OCI-LY1 (cell line): ENCODE measurements around the gene ROR1.

Source experiments
- H2AFZ ChIP-seq: fragments of 200-600 bp; sonication (generic), shearing (Covaris generic); 2 replicates; pipeline ENCODE4 v1.6.0; 2014; ENCODE audit warnings: antibody characterized with exemption, mild to moderate bottlenecking, low read length
- H3F3A ChIP-seq: fragments of 200-600 bp; sonication (generic), shearing (Covaris generic); 2 replicates; pipeline ENCODE4 v1.6.0; 2014; ENCODE audit warnings: mild to moderate bottlenecking, antibody characterized with exemption, low read length, moderate library complexity; ENCODE audit not compliant: insufficient read depth
- H3K27ac ChIP-seq: fragments of 200-600 bp; sonication (generic); 2 replicates; pipeline ENCODE4 v1.5.1; 2014; ENCODE audit warnings: low read length, mixed run types, mild to moderate bottlenecking, low read depth; ENCODE audit not compliant: poor library complexity, severe bottlenecking
- H3K27me3 ChIP-seq: fragments of 200-600 bp; sonication (generic); 2 replicates; pipeline ENCODE4 v1.6.0; 2014; ENCODE audit warnings: antibody characterized with exemption, mild to moderate bottlenecking, low read length, moderate library complexity; ENCODE audit not compliant: insufficient read depth
- H3K36me3 ChIP-seq: fragments of 200-600 bp; sonication (generic); 2 replicates; pipeline ENCODE4 v1.6.1; 2014; ENCODE audit warnings: mild to moderate bottlenecking, antibody characterized with exemption, low read length, moderate library complexity, mixed read lengths; ENCODE audit not compliant: insufficient read depth
- H3K4me1 ChIP-seq: fragments of 200-600 bp; sonication (generic); 2 replicates; pipeline ENCODE4 v1.5.1; 2014; ENCODE audit warnings: mild to moderate bottlenecking, low read length, moderate library complexity; ENCODE audit not compliant: insufficient read depth, severe bottlenecking
- H3K4me2 ChIP-seq: fragments of 200-600 bp; sonication (generic), shearing (Covaris generic); 2 replicates; pipeline ENCODE4 v1.6.1; 2014; ENCODE audit warnings: low read length
- H3K4me3 ChIP-seq: fragments of 200-600 bp; sonication (generic); 2 replicates; pipeline ENCODE4 v1.5.1; 2014; ENCODE audit warnings: low read length, low read depth, mild to moderate bottlenecking, mixed read lengths; ENCODE audit not compliant: poor library complexity, severe bottlenecking
- H3K79me2 ChIP-seq: fragments of 200-600 bp; shearing (Covaris generic); 2 replicates; pipeline ENCODE4 v1.6.1; 2016; ENCODE audit warnings: mixed run types, low read length, mixed read lengths; ENCODE audit not compliant: insufficient read depth
- H3K9ac ChIP-seq: fragments of 200-600 bp; sonication (generic), shearing (Covaris generic); 2 replicates; pipeline ENCODE4 v1.6.1; 2014; ENCODE audit warnings: mild to moderate bottlenecking, low read length, mixed read lengths
- H3K9me2 ChIP-seq: fragments of 200-600 bp; sonication (generic), shearing (Covaris generic); 2 replicates; pipeline ENCODE4 v1.6.1; 2014; ENCODE audit warnings: low read depth, mild to moderate bottlenecking, low read length, mixed read lengths
- H3K9me3 ChIP-seq: fragments of 200-600 bp; shearing (Covaris generic); 2 replicates; pipeline ENCODE4 v1.6.1; 2014; ENCODE audit warnings: low read length, mixed read lengths
- H4K20me1 ChIP-seq: fragments of 200-600 bp; sonication (generic), shearing (Covaris generic); 2 replicates; pipeline ENCODE4 v1.6.0; 2016; ENCODE audit warnings: mild to moderate bottlenecking, low read length; ENCODE audit not compliant: insufficient read depth
- CTCF ChIP-seq: fragments of 200-600 bp; sonication (generic), shearing (Covaris generic); IDR thresholded peaks from 2 replicates; pipeline ENCODE4 v1.5.1; 2017; ENCODE audit warnings: mild to moderate bottlenecking, antibody characterized with exemption, low read length, moderate library complexity, mixed read lengths
- EZH2 ChIP-seq: fragments of 200-600 bp; sonication (generic), shearing (Covaris generic); IDR thresholded peaks from 2 replicates; pipeline ENCODE4 v1.8.0; 2017; ENCODE audit warnings: borderline replicate concordance, mixed run types, mild to moderate bottlenecking, antibody characterized with exemption, low read length, moderate library complexity, mixed read lengths

ROR1 gene

GRCh38 chr1:63875636-63876035, 101.8 kb downstream of the ROR1 start:
- H3K4me1 ChIP-seq: no peaks in the 10 kb centered on the region
- no peak overlapping the region for H2AFZ ChIP-seq
- no peaks in the 10 kb centered on the region for H3K36me3 ChIP-seq
- no peak for TF ChIP-seq EZH2
- no peak for TF ChIP-seq CTCF
- no peaks in the 10 kb centered on the region for H3K27me3 ChIP-seq
- H3K79me2 ChIP-seq: no peaks in the 10 kb centered on the region
- H3K4me3 ChIP-seq: no peak overlapping the region
- H3K27ac ChIP-seq: no peak overlapping the region
- no peaks in the 10 kb centered on the region for H4K20me1 ChIP-seq
- no peaks in the 10 kb centered on the region for H3K9me2 ChIP-seq
- no peaks in the 10 kb centered on the region for H3F3A ChIP-seq
- no peaks in the 10 kb centered on the region for H3K9me3 ChIP-seq
- H3K9ac ChIP-seq: no peak overlapping the region
- H3K4me2 ChIP-seq: no peak overlapping the region

- Histone ChIP-seq H3K27me3 (no peaks in the 10 kb centered on the region), H3K9ac (no peak overlapping the region), H3K9me3 (no peaks in the 10 kb centered on the region), H3K4me3 (no peak overlapping the region), H3K36me3 (no peaks in the 10 kb centered on the region), H3K4me2 (no peak overlapping the region), H4K20me1 (no peaks in the 10 kb centered on the region), H2AFZ (no peak overlapping the region), H3K79me2 (no peaks in the 10 kb centered on the region), H3F3A (no peaks in the 10 kb centered on the region), H3K9me2 (no peaks in the 10 kb centered on the region), H3K4me1 (no peaks in the 10 kb centered on the region), H3K27ac (no peak overlapping the region)
- TF ChIP-seq CTCF (no peak), EZH2 (no peak)
Observed at GRCh38 chr1:63877021-63877767, 103.4 kb downstream of the ROR1 start.

- Histone ChIP-seq H3K9ac (no peak overlapping the region), H2AFZ (no peak overlapping the region), H3K4me2 (no peak overlapping the region), H3F3A (no peaks in the 10 kb centered on the region), H3K36me3 (no peaks in the 10 kb centered on the region), H4K20me1 (no peaks in the 10 kb centered on the region), H3K4me3 (no peak overlapping the region), H3K9me2 (no peaks in the 10 kb centered on the region), H3K9me3 (no peaks in the 10 kb centered on the region), H3K79me2 (no peaks in the 10 kb centered on the region), H3K27ac (no peak overlapping the region), H3K27me3 (no peaks in the 10 kb centered on the region), H3K4me1 (no peaks in the 10 kb centered on the region)
- no peak for TF ChIP-seq EZH2
- TF ChIP-seq CTCF: no peak
Observed at GRCh38 chr1:63877816-63878215, 104.0 kb downstream of the ROR1 start.
